GM10266 (cell line): ENCODE results near the gene PLCL1.

ENCODE experiments used
- DNase-seq: peaks from one replicate; pipeline ENCODE4 v3.0.0; 2012; ENCODE audit errors: extremely low spot score
- TF ChIP-seq, protein P1 (sequence below): IDR thresholded peaks from 2 replicates; pipeline ENCODE4 v1.5.1; 2012; ENCODE audit warnings: mild to moderate bottlenecking, low read depth; ENCODE audit not compliant: control insufficient read depth, insufficient read depth; ENCODE audit errors: missing control alignments

The PLCL1 gene

DNA sequence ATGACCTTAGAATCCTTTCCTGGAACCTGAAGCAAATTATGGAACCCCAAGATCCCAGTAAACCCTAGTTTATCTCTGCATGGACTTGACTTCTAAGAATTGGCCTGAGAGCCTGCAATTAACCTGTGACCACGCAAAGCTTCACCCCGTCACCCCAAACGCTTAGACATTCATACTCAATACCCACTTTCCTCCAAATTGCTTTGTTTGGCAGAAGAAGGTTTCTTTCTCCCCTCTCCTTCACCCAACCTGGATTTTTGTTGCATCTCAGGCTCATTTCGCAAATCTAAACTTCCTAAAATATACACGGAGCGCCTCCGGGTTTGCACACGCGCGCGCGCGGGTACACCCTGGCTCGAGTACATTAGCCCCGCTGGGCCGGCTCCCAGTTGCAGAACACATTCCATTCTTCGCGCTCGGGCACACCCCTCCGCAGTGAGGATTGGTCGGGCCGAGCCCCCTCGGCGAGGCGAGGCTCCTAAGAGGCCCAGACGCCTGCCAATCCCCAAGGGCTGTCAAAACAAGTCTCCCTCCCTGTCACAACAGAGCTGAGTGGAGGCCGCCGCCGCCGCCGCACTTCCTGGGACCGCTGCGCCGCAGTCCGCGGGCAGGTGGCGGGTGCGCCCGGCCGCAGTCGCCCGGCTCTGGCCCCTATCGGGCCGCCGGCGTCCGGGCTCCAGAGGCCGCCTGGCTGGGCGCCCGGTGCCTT, at the start of gene PLCL1:
TSS of gene PLCL1 (plus strand) at position 545 of the 709 bp plus-strand sequence.
- TF ChIP-seq, protein P1, sequence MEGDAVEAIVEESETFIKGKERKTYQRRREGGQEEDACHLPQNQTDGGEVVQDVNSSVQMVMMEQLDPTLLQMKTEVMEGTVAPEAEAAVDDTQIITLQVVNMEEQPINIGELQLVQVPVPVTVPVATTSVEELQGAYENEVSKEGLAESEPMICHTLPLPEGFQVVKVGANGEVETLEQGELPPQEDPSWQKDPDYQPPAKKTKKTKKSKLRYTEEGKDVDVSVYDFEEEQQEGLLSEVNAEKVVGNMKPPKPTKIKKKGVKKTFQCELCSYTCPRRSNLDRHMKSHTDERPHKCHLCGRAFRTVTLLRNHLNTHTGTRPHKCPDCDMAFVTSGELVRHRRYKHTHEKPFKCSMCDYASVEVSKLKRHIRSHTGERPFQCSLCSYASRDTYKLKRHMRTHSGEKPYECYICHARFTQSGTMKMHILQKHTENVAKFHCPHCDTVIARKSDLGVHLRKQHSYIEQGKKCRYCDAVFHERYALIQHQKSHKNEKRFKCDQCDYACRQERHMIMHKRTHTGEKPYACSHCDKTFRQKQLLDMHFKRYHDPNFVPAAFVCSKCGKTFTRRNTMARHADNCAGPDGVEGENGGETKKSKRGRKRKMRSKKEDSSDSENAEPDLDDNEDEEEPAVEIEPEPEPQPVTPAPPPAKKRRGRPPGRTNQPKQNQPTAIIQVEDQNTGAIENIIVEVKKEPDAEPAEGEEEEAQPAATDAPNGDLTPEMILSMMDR, result no peak
- DNase-seq, result peak; percentile 94

DNA sequence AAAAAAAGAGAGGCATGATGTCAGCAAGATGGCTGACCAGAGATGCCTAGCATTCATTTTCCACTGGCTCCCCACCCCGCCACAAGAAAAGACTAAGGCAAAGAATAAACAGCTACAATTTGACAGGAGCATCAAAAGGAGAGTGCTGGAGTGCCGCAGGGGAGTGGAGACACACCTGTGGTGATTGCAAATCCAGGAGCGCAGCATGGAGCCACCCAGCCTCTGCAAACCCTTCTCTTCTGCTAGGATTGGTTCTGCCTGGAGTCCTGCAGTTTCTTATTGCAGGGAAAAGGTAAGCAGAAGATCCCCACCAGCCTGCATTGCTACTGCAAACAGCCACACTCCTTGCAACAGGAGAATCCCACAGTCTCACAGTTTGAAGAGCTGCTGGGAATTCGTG, 45.4 kb upstream of the PLCL1 start:
- TF ChIP-seq, protein P1, result no peak
- no peak for DNase-seq

DNA sequence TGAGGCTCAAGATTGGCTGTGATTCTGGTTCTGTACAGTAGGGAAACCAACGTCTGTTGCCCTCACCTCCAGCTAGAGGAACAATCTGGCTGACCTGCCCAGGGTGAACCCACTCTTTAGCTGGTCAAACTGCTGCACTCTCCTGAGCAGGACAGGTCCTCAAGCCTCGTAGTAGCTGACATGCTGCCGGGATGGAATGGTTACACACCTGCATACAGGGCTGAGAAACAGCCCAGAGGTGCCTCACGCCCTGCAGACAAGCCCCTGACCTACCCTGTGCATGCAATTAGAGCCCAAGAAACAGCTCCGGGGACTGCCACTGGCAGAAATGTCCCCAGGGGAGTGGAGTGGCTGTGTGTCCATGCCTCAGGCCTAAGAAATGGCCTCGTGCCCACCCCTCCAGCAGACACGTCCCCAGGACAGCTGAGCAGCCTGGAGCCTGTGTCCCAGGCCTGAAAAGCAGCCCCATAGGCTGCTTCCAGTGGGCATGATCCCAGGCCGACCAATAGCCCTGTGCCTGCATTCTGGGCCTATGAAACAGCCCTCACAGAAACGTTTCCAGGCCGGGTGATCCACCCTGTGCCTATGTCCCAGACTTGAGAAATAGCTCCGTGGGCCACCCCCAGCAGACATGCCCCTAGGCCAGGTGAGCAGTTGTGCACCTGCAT, 44.6 kb upstream of the PLCL1 start:
- TF ChIP-seq, protein P1, result no peak
- no peak for DNase-seq

DNA sequence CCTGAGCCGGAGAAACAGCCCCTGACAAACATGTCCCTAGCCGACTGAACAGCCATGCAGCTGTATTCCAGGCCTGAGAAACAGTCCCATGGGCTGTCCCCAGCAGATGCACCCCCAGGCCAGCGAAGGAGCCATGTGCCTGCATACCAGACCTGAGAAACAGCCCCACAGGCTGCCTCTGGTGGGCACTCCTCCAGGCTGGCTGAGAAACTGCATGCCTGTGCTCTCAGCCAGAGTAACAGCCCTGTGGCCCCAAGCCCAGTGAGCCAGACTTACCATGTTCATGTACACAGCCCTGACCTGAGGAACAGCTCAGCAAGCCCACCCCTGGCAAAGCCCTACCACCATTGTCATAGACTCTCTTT, 44.1 kb upstream of the PLCL1 start:
- TF ChIP-seq, protein P1, result no peak

DNA sequence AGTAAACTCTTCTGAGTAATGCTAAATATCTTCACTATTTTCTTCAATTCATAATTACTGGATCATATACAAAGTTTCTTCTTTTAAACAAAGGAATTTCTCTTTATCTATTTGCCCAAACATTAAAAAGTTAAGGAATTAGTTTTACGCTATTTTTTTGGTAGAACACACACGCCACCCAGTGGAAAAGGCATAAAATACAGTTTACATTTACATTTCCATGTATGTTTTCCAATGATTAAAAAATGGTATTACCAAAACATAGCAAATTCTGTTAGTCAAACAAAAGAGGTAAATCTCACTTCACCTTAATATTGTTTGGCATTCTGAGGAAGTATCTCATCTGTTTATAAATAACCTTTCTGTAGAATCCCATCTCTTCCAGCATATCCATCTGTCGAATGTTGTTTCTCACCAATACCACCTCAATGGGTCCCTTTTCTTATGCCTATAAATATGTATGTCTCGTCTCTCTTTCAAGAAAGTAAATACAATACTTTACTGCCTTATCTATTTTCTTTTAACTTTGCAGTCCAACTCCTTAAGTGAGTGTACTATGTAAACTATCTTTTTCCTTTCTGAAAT, 26.5 kb upstream of the PLCL1 start:
- TF ChIP-seq, protein P1, result peak; percentile 71
- DNase-seq, result no peak

More for the DNA sequence above, 44.1 kb upstream of the PLCL1 start:
- no peak for DNase-seq

DNA sequence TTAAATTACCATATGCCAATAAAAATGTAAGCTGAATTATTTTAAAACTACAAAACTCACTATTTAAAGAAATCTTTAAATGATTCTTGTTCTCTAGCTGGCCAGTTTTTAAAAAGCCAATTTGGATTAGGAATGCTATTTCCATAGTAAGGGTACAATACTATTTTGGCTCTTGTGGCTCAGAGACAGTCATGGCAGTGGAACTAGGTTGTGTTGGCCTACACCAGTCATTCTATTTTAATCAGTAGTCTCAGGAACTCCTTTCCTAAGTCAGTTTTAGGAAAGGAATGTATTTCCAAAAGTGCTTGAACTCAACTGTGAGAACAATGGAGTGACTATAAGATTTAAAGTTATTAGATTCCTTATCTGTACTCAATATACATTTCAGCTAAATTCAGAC, 25.1 kb upstream of the PLCL1 start:
- no peak for DNase-seq
- TF ChIP-seq, protein P1, result no peak

DNA sequence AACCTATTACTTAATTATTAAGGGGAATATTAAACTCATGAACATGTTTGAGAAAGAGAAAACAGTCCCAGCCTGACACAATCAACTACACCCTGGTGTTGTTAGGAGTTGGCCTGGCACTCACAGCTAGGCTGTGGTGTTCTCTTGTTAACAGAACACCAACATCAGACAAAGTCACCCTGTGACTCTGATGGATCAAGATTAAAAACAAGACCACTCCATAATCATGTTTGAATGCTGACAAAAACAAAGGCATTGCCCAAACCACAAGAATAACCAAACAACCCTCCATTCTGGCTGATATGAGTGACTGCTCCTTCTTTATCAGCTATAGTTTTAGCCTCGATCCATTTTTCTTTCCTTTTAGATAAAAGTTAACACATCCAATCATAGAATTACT, 22.3 kb upstream of the PLCL1 start:
- TF ChIP-seq, protein P1, result no peak
- no peak for DNase-seq
